GM12878 (cell line): ENCODE measurements around the gene PKLR. TPM values are rescaled to one million over a fixed set of nuclear protein-coding genes. Genes with fewer than 3 reads are reported as not detected.

Experiments used
- ATAC-seq: fragments of 200-7000 bp; cut with Tn5 transposase; 3 replicates; pipeline ENCODE4 v1.9.1; 2020; ENCODE audit warnings: mild to moderate bottlenecking, moderate library complexity
- BruUV-seq: library from RNA; stranded (reverse); fragments of 400-500 nt; replicated peaks from 2 replicates; lab custom pipeline; 2021; lab: Mats Ljungman, UMichigan
- CTCF ChIA-PET: fragments of 300-600 bp; sonication (Branson Sonifier 250); formaldehyde crosslinking; extraction: SDS; loops from one replicate; lab custom pipeline; 2021; ENCODE audit warnings: inconsistent platforms; lab: Yijun Ruan, JAX
- POLR2A ChIA-PET: fragments of 350-600 bp; formaldehyde crosslinking; extraction: SDS; loops from one replicate; lab custom pipeline; 2021; ENCODE audit warnings: inconsistent platforms; lab: Charles Lee
- RAD21 ChIA-PET: fragments of 300-600 bp; sonication (Branson Sonifier 250); formaldehyde crosslinking; loops from one replicate; lab custom pipeline; 2023; ENCODE audit warnings: antibody characterized with exemption; ENCODE audit not compliant: unreplicated experiment; lab: Charles Lee
- SMC1A ChIA-PET: fragments of 300-600 bp; sonication (Branson Sonifier 250); formaldehyde crosslinking; loops from one replicate; lab custom pipeline; 2023; ENCODE audit not compliant: unreplicated experiment, uncharacterized antibody; lab: Charles Lee
- DNase-seq: peaks from one replicate; pipeline ENCODE4 v3.0.0-alpha.2; 2011; ENCODE audit warnings: low read depth, low spot score
- FAIRE-seq: peaks from 3 replicates; lab custom pipeline; 2011; peaks lifted over from hg19 to GRCh38; lab: Jason Lieb, UNC
- H2AFZ ChIP-seq: 2 replicates; pipeline ENCODE4 v1.6.0; 2011; ENCODE audit warnings: low read depth, low read length, control low read depth; ENCODE audit not compliant: control insufficient read depth
- H3K27ac ChIP-seq: 2 replicates; pipeline ENCODE4 v1.5.1; 2011; ENCODE audit warnings: control low read depth; ENCODE audit not compliant: control insufficient read depth, insufficient read depth
- H3K27me3 ChIP-seq, 2 experiments: replicated peaks in 1 of 2; 2 replicates each; pipeline versions ENCODE4 v1.6.0 to v1.6.1; 2011; ENCODE audit warnings: low read length in 1 of 2; ENCODE audit not compliant: control insufficient read depth in 2 of 2, insufficient read depth in 2 of 2
- H3K36me3 ChIP-seq, 2 experiments: 2 replicates each; pipeline ENCODE4 v1.5.1; 2011; ENCODE audit warnings: low read length in 1 of 2; ENCODE audit not compliant: control insufficient read depth in 2 of 2, insufficient read depth in 2 of 2
- H3K4me1 ChIP-seq: 2 replicates; pipeline ENCODE4 v1.6.1; 2011; ENCODE audit warnings: mild to moderate bottlenecking, low read length, moderate library complexity, mixed read lengths; ENCODE audit not compliant: control insufficient read depth, insufficient read depth
- H3K4me2 ChIP-seq: 2 replicates; pipeline ENCODE4 v1.6.0; 2011; ENCODE audit warnings: control low read depth; ENCODE audit not compliant: control insufficient read depth, insufficient read depth
- H3K4me3 ChIP-seq: fragments of 200-600 bp; sonication (generic); 2 replicates; pipeline ENCODE4 v1.5.1; 2016
- H3K79me2 ChIP-seq: 2 replicates; pipeline ENCODE4 v1.6.0; 2011; ENCODE audit warnings: low read length; ENCODE audit not compliant: control insufficient read depth, insufficient read depth
- H3K9ac ChIP-seq: 2 replicates; pipeline ENCODE4 v1.8.0; 2011; ENCODE audit warnings: low read length, control low read depth, mixed read lengths; ENCODE audit not compliant: control insufficient read depth, insufficient read depth
- H3K9me3 ChIP-seq: replicated peaks from 3 replicates; pipeline ENCODE4 v1.5.1; 2011; ENCODE audit warnings: mild to moderate bottlenecking, low read length; ENCODE audit not compliant: control insufficient read depth, insufficient read depth
- H4K20me1 ChIP-seq: 2 replicates; pipeline ENCODE4 v1.6.0; 2011; ENCODE audit not compliant: control insufficient read depth, insufficient read depth
- BHLHE40 ChIP-seq, 2 experiments: fragments of 450-650 bp in 1 of 2; IDR thresholded peaks; 2 replicates each; pipeline ENCODE4 v1.6.1; 2011 to 2017; ENCODE audit warnings: low read depth in 2 of 2, borderline replicate concordance in 1 of 2, improper control_type of control experiment in 1 of 2, low read length in 1 of 2, mild to moderate bottlenecking in 1 of 2
- CBFB ChIP-seq: IDR thresholded peaks from 2 replicates; pipeline ENCODE4 v1.6.1; 2016; ENCODE audit warnings: antibody characterized with exemption, low read depth
- CBX3 ChIP-seq: fragments of 200-600 bp; sonication (generic); IDR thresholded peaks from 2 replicates; pipeline ENCODE4 v1.6.1; 2016; ENCODE audit warnings: low read depth, borderline replicate concordance
- CREB1 ChIP-seq: IDR thresholded peaks from 2 replicates; pipeline ENCODE4 v1.6.1; 2012; ENCODE audit warnings: low read depth, mild to moderate bottlenecking, inconsistent platforms
- IKZF2 ChIP-seq, 2 experiments: fragments of 450-650 bp; IDR thresholded peaks; 2 replicates each; pipeline ENCODE4 v1.6.1; 2017; ENCODE audit warnings: mild to moderate bottlenecking in 2 of 2, moderate library complexity in 2 of 2
- IRF4 ChIP-seq: IDR thresholded peaks from 2 replicates; pipeline ENCODE4 v1.6.1; 2011; ENCODE audit warnings: low read depth, low read length
- JUND ChIP-seq: IDR thresholded peaks from 2 replicates; pipeline ENCODE4 v1.6.1; 2012; ENCODE audit warnings: low read depth, mild to moderate bottlenecking, low read length, improper control_type of control experiment, moderate library complexity
- MXI1 ChIP-seq: fragments of 150-350 bp; IDR thresholded peaks from 2 replicates; pipeline ENCODE4 v1.6.1; 2011; ENCODE audit warnings: low read depth, mild to moderate bottlenecking, inconsistent platforms, low read length, improper control_type of control experiment
- NR2F1 ChIP-seq: fragments of 450-650 bp; conservative IDR thresholded peaks from 2 replicates; pipeline ENCODE4 v1.6.1; 2017; ENCODE audit warnings: mild to moderate bottlenecking
- NRF1 ChIP-seq: conservative IDR thresholded peaks from 2 replicates; pipeline ENCODE4 v1.6.1; 2011; ENCODE audit warnings: mild to moderate bottlenecking, low read depth, low read length, improper control_type of control experiment
- PAX8 ChIP-seq: fragments of 450-650 bp; IDR thresholded peaks from 2 replicates; pipeline ENCODE4 v1.6.1; 2017; ENCODE audit warnings: mild to moderate bottlenecking, moderate library complexity
- RBBP5 ChIP-seq: fragments of 200-600 bp; sonication (generic); conservative IDR thresholded peaks from 2 replicates; pipeline ENCODE4 v1.6.1; 2016
- RFX5 ChIP-seq: IDR thresholded peaks from 2 replicates; pipeline ENCODE4 v1.6.1; 2011; ENCODE audit warnings: low read depth, low read length, improper control_type of control experiment
- TARDBP ChIP-seq: IDR thresholded peaks from 2 replicates; pipeline ENCODE4 v1.6.1; 2016; ENCODE audit warnings: borderline replicate concordance
- ZNF217 ChIP-seq: fragments of 450-650 bp; IDR thresholded peaks from 2 replicates; pipeline ENCODE4 v1.6.1; 2017; ENCODE audit warnings: antibody characterized with exemption, mild to moderate bottlenecking
- WGBS: methylation state at CpG from one replicate; pipeline ENCODE4 v1.1.6; 2016; ENCODE audit warnings: low lambda C conversion rate; ENCODE audit not compliant: insufficient replicate concordance, insufficient coverage; ENCODE audit errors: missing lambda C conversion rate; 5-methylcytosine and 5-hydroxymethylcytosine counted together
- in situ Hi-C: fragments of 300-500 bp; cut with MboI; formaldehyde crosslinking; loops from 9 replicates; pipeline ENCODE4 v1.14.3; 2018; ENCODE audit warnings: mixed read lengths
- intact Hi-C: fragments of 100-400 bp; cut with micrococcal nuclease; formaldehyde crosslinking; loops from one replicate; pipeline ENCODE4 v1.14.2; 2022; ENCODE audit not compliant: unreplicated experiment
- polyA plus RNA-seq, 11 experiments: library from polyadenylated mRNA; depleted of rRNA in 4 of 11; unstranded in 6 of 11; stranded (reverse) in 5 of 11; fragments of >200 nt; fragmentation: Nextera tagmentation in 4 of 11; fragmentation: Illumina TruSeq in 1 of 11; extraction: Ambion mirVana in 4 of 11; extraction: Trizol in 1 of 11; gene quantifications; 1 replicate in 1 of 11; 2 replicates in 10 of 11; pipeline versions ENCODE4 v1.2.1 to v1.2.3, GENCODE V29; 2011 to 2016; ENCODE audit warnings: inconsistent platforms in 2 of 11, missing spikeins in 2 of 11, low read depth in 1 of 11
- total RNA-seq, 4 experiments: library from RNA; depleted of rRNA in 3 of 4; stranded (reverse); fragments of >200 nt in 3 of 4; fragmentation: Illumina TruSeq in 1 of 4; extraction: Trizol in 1 of 4; gene quantifications; 2 replicates each; pipeline versions ENCODE4 v1.2.1 to v1.2.3, GENCODE V29; 2013 to 2021
- TF ChIP-seq, protein P1 (sequence below): IDR thresholded peaks from 2 replicates; pipeline ENCODE4 v1.6.1; 2011; ENCODE audit warnings: borderline replicate concordance, low read depth, mild to moderate bottlenecking, moderate library complexity, low read length; ENCODE audit not compliant: insufficient read depth, poor library complexity, severe bottlenecking

Gene PKLR
- total and polyA plus RNA-seq, 10 of the 15 experiments (the other 5 are each of a cell fraction or from before 2014, with no cell fraction given): 0.04 to 0.15 (median 0.08) TPM; not detected in 7

DNA sequence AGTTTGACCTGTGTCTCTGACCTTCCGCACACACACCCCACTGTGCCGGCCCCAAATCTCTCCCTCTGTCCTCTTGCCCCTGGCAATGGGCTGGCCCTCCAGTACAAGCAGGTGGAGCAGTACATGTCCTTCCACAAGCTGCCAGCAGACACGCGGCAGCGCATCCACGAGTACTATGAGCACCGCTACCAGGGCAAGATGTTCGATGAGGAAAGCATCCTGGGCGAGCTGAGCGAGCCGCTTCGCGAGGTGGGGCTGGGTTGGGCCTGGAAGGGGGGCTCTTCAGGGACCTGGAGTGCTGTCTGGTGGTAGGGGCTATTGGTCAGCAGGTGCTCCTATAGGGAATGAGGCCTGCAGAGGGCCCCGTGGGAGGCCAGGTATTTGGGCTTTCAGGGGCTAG lies 16.2 kb downstream of the PKLR start:
- ChIA-PET RAD21 (no interaction called here), CTCF (interaction anchor here (0.7 to 1.3 kb wide), 2 partner anchors 28 to 78 kb away, joined by 3 to 4 read pairs; no protein-coding TSS in a partner anchor), POLR2A (interaction anchor here (0.5 kb wide), 1 partner anchor 124 kb away, joined by 3 read pairs; no protein-coding TSS in a partner anchor), SMC1A (no interaction called here)
- Histone ChIP-seq H3K36me3 (no peaks in the 10 kb centered on the region), H3K4me3 (no peak overlapping the region), H3K27ac (no peak overlapping the region), H4K20me1 (no peaks in the 10 kb centered on the region), H3K4me2 (no peak overlapping the region), H3K27me3 (no peaks in the 10 kb centered on the region), H3K9ac (no peak overlapping the region), H2AFZ (no peak overlapping the region), H3K79me2 (no peaks in the 10 kb centered on the region), H3K4me1 (no peaks in the 10 kb centered on the region), H3K9me3 (no peaks in the 10 kb centered on the region)
- in situ Hi-C loops (no loop called here), intact Hi-C loops (no loop called here)
- BruUV-seq: no TSS peak
- WGBS: 92% methylated on average over 14 of the region's 14 CpGs
- FAIRE-seq (no peak), DNase-seq (no peak), ATAC-seq (no peak)
- TF ChIP-seq ZNF217: no peak
- no peak for TF ChIP-seq NRF1
- TF ChIP-seq RBBP5: no peak
- TF ChIP-seq CBX3: no peak
- TF ChIP-seq CBFB: no peak
- no peak for TF ChIP-seq RFX5
- TF ChIP-seq CREB1: no peak
- no peak for TF ChIP-seq PAX8
- no peak for TF ChIP-seq NR2F1
- no peak for TF ChIP-seq IRF4

DNA sequence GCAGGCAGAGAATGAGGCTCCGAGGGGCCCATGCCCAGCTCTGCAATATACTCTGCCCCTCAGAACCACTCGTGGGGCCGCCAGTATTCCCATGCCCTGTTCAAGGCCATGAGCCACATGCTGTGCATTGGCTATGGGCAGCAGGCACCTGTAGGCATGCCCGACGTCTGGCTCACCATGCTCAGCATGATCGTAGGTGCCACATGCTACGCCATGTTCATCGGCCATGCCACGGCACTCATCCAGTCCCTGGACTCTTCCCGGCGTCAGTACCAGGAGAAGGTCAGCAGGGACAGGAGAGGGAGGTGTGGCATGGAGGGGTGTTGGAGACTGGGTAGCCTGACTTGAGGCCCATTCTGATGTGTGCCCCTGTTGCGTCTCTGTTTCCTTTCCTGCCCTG lies 16.8 kb downstream of the PKLR start:
- POLR2A ChIA-PET: no interaction called here
- ATAC-seq (no peak), FAIRE-seq (no peak), DNase-seq (no peak)
- in situ Hi-C loops (no loop called here), intact Hi-C loops (no loop called here)
- Histone ChIP-seq H3K9ac (no peak overlapping the region), H3K4me2 (no peak overlapping the region), H3K4me3 (no peak overlapping the region), H2AFZ (no peak overlapping the region), H3K27ac (no peak overlapping the region), H3K9me3 (no peaks in the 10 kb centered on the region), H3K36me3 (no peaks in the 10 kb centered on the region), H4K20me1 (no peaks in the 10 kb centered on the region), H3K27me3 (no peaks in the 10 kb centered on the region), H3K79me2 (no peaks in the 10 kb centered on the region), H3K4me1 (no peaks in the 10 kb centered on the region)
- SMC1A ChIA-PET: no interaction called here
- 86% methylated on average over 12 of the region's 12 CpGs for WGBS
- BruUV-seq: no TSS peak
- RAD21 ChIA-PET: no interaction called here
- CTCF ChIA-PET: no interaction called here
- TF ChIP-seq IKZF2 (IDR thresholded peaks at IDR 0.05): no peak
- TF ChIP-seq JUND: no peak
- no peak for TF ChIP-seq MXI1
- no peak for TF ChIP-seq TARDBP
- TF ChIP-seq, protein P1, sequence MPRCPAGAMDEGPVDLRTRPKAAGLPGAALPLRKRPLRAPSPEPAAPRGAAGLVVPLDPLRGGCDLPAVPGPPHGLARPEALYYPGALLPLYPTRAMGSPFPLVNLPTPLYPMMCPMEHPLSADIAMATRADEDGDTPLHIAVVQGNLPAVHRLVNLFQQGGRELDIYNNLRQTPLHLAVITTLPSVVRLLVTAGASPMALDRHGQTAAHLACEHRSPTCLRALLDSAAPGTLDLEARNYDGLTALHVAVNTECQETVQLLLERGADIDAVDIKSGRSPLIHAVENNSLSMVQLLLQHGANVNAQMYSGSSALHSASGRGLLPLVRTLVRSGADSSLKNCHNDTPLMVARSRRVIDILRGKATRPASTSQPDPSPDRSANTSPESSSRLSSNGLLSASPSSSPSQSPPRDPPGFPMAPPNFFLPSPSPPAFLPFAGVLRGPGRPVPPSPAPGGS: no peak
- TF ChIP-seq IRF4: no peak
- no peak for TF ChIP-seq BHLHE40 (IDR thresholded peaks at IDR 0.05; ENCODE audit: borderline replicate concordance in 1 of 2, low read depth in 2 of 2, low read length in 1 of 2)
